Hypothalamus (tissue), 51 donors: Measurements from ENCODE around the gene FAM171A1.
A peak's percentile ranks its signal among the peaks of the same experiment; 100 is the strongest.
"Not testable (repeated sequence)": the region's sequence is repeated elsewhere in the genome, so short reads cannot be mapped to it uniquely, and the experiment has no call there.

ENCODE experiments used
- DNase-seq, 51 donors: peaks; one replicate each; lab custom pipeline; 2025; lab: John Stamatoyannopoulos, UW

FAM171A1 gene

DNA sequence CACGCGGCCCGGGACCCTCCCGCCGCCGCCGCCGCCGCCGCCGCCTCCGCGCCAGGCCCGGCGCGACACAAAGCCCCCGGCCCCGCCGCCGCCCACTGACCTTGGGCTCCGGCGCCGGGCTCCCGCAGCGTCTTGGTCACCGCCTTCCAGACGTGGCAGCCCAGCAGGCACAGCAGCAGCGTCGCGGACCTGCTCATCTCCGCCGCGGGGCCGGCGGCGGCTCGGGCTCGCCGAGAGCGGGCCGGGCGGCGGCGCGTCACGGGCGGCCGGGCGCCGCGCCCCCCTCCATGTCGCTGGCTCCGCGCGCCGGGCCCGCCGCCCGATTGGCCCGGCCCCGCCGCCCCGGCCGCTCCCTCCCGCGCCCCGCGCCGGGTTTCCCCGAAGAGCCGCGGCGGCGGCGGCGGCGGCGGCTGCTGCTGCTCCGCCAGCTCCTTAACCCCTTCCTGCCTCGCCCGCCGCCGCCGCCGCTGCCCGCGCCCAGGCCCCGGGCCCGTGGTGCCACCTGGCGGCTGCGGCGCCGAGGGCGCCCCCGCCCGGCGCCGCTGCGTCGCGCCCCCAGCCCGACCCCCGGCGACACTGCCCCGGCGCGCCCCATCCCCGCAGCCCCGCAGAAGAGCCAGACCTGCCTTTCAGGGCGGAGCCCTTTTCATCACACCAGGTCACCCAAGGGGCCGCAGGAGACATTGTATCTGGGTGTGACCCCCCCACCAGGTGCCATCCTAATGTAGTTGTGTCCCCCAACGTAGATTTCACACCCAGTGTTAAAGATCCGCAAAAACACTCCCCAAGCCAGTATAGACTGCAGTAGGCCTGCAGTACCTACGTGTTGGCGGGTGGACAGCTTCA, at the start of gene FAM171A1:
FAM171A1 (minus strand) TSS at position 434 of the 846 bp plus-strand sequence; CDS start at position 197, 237 bp downstream.
- DNase-seq = peak in 40 of 51 donors; percentile 9 to 78 (median 53)

DNA sequence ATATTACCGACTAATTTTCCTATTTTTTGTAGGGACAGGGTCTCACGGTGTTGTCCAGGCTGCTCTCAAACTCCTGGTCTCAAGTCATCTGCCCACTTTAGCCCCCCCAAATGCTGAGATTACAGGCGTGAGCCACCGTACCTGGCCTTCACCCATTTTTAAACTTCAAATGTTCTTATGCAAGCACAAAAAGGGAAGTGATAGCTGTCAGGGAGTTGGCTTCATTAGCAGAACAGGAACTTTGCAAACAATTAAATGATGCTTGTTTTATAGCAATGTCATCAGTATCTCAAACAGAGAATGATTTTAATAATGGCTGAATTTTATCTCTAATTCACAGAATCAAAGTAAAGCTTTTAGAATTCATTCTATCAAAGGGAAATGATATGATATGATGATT, 49.8 kb upstream of the FAM171A1 start:
- no peak for DNase-seq

DNA sequence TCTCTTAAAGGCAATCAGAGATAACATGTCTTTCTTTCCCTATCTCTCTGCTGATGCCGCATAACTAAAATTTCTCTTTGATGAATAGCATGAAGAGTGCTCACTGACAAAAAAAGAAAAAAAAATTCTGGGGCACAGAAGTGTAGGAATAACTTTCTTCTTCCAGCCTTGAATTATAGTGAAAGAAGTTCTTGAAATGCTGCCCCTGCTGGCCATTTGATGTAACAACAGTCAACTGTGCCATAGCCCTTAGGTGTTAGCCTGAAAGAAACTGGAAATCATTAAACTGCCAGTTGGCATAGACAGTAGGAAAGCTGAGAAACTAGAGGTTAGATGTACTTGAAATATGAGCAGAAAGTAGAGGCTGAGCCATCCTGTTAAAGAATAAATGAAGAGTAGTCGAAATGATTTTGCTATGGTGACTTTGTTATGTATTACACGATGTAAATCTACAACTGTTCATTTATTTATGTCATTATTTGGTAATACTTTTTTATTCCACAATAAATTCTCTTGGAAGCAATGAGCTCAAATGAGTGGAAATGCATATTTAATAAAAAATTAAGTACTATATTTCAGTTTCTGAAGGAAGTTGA, 48.3 kb upstream of the FAM171A1 start:
- DNase-seq = peak in 14 of 51 donors; percentile 2 to 33 (median 10)

DNA sequence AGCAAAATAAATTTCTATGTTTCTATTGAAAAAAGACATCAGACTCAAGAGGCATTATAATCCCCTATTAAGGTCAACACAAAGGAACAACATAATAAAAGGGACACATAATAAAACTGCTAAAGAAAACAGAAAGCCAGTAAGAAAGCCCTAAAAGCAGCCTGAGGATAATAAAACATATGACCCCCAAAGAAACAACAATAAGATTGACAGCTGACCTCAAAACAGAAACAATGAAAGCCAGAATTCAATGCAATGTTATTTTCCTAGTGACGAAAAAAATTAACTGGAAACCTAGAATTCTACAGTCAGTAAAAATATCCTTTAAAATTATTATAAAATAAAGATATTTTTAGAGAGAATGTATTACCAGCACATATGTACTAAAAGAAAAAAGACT, 44.9 kb upstream of the FAM171A1 start:
- no peak for DNase-seq

GRCh38 chr10:15411010-15411409, 39.9 kb upstream of the FAM171A1 start:
- DNase-seq = no peak

GRCh38 chr10:15409350-15409749, 38.3 kb upstream of the FAM171A1 start:
- not testable (repeated sequence) for DNase-seq

DNA sequence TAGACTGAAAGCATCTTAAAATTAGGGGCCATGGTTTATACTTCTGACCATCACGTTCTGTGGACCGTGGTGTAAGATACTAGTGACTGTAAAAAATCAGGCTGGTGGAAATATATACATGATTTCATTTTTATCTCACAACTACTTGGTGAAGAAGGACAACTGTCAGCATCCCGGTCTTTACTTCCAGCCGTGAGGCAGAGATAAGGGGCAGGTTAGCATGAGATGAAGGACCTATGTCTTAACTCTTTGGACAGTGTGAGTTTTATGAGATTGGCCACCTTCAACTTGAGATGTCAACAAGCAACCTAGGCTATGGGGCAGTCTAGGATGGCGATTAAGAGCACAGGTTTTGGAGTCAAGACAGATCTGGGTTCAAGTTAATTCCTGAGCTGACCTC, 37.5 kb upstream of the FAM171A1 start:
- DNase-seq = no peak

DNA sequence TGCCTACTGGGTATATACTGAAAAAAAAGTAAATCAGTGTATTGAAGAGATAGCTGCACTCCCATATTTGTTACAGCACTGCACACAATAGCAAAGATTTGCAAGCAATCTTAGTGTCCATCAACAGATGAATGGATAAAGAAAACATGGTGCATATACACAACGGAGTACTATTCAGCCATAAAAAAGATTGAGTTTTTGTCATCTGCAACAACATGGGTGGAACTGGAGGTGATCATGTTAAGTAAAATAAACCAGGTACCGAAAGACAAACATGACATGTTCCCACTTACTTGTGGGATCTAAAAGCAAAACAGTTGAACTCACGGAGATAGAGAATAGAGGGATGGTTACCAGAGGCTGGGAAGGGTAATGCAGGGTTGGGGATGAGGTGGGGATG, 34.2 kb upstream of the FAM171A1 start:
- no peak for DNase-seq

DNA sequence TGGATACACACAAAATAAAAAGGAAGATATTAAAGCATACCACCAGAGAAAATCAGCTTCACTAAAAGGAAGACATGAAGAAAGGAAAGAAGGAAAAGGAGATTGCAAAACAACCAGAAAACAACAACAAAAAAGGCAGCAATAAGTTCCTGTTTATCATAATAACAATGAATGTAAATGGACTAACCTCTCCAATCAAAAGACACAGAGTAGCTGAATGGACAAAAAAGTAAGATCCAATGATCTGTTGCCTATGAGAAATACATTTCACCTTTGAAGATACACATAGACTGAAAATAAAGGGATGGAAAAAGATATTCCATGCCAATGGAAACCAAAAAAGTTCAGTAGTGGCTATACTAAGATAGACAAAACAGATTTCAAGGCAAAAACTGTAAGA, 30.3 kb upstream of the FAM171A1 start:
- DNase-seq = no peak

DNA sequence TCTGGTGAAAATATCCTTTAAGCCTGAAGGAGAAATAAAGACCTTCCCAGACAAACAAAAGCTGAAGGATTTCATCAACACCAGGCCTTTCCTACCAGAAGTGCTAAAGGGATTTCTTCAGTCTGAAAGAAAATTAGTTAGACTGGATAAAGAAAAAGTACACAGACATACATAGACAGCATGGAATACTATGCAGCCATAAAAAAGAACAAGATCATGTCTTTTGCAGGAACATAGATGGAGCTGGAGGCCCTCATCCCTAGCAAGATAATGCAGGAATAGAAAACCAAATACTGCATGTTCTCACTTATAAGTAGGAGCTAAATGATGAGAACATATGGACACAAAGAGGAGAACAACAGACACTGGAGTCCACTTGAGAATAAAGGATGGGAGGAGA, 29.4 kb upstream of the FAM171A1 start:
- DNase-seq = not testable (repeated sequence)

GRCh38 chr10:15399060-15399661, 28.1 kb upstream of the FAM171A1 start:
- no peak for DNase-seq

DNA sequence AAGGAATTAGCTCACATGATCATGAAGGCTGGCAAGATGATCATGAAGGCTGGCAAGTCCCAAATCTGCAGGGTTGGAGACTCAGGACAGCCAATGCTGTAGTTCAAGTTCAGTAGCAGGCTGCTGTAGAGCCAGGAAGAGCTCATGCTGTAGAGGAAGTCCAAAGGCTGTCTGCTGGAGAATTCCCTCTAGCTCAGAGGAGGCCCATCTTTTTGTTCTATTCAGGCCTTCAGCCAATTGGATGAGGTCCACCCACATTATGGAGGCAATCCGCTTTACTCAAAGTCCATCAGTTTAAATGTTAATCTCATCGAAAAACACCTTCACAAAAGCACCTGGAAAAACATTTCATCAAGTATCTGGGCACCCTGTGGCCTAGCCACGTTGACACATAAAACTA, 24.8 kb upstream of the FAM171A1 start:
- DNase-seq = no peak

- DNase-seq = no peak
These were observed 22.2 kb upstream of the FAM171A1 start for GRCh38 chr10:15393139-15393825.

- no peak for DNase-seq
These were observed 20.4 kb upstream of the FAM171A1 start for GRCh38 chr10:15391491-15391890.

- DNase-seq = not testable (repeated sequence)
These were observed 17.1 kb upstream of the FAM171A1 start for GRCh38 chr10:15388172-15388571.

DNA sequence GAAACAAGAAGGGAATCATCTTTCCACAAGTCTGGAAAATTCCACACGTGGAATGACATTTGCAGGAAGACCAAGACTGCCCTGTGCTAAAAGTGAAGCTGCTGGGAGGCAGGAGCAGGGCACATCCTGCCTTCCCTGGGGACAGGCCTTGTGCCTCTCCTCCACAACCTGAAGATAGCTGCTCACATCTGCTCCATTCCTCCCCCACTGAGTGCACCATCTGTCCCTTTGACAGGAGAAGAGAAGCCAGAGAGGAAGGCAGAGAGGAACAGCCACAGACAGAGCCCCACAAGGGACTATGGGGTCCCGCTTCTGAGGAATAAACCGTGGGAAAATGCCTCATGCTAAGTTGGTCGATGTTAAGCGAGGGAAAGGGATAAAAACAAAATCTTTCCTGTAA, 15.9 kb upstream of the FAM171A1 start:
- DNase-seq = no peak

DNA sequence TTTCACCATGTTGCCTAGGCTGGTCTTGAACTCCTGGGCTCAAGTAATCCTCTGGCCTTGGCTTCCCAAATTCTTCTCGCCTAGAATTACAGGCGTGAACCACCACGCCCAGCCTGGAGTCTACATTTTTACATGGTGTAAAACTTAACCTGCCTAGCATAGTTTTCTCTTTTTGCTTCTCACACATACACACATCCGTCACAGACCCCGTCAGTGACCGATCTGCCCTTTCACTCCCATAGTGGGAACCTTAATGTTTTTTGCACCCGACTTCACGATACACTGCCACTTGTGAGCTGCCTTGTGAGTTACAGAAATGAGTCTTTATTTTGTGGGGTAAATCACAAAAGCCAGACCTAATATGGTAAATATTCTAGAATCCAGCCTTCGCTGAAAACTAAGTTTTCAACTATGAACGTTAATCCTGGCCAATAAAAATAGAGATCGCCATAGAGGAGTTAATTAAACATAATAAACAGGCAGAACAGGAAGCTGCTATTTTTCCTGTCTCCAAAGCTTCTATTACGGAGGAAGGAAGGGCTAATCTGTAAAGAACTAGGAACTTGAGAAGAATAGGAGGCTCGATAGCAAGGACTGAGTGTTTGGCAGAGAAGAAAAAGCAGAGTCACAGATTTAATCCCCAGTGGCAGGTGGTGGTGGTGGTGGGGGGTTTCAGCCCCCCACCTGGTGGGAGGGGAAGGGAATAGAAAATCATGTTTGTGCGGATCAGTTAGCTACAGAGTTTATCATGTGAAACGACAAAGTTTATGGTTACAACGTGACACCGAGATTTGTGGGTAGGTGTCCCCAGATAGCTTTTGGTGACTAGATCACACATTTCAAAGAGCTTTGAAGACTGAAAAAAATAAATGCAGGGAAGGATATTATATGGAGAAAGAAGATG, 14.7 kb upstream of the FAM171A1 start:
- no peak for DNase-seq

DNA sequence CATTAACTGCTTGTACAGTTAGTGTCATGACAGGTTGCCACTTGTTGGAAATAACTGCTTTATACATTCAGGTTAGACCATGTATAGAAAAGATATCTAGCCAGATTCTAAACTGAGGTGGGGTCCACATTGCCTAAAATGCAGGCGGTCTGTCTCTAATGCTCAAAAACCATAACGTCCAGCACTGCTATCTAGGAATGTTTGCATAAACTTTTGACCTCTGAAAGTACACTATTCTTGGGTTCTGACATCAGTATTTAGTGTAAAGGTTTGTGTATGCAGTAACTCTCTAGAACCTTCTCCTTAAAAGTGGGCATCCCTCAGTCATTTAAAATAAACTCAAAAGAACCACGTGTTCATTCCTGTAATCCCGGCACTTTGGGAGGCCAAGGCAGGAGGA, 10.3 kb upstream of the FAM171A1 start:
- DNase-seq = no peak

GRCh38 chr10:15379078-15379477, 8.0 kb upstream of the FAM171A1 start:
- no peak for DNase-seq

- DNase-seq = no peak
These were observed 7.5 kb upstream of the FAM171A1 start for GRCh38 chr10:15378569-15378968.
